GM21529 (cell line): ENCODE measurements around the gene QSOX2.
"Not testable (repeated sequence)": the region's sequence is repeated elsewhere in the genome, so short reads cannot be mapped to it uniquely, and the experiment has no call there.

Source experiments
- ATAC-seq: cut with Tn5 transposase; IDR thresholded peaks from one replicate; pipeline ENCODE4 v1.9.1; 2021; ENCODE audit not compliant: unreplicated experiment

QSOX2 gene

DNA sequence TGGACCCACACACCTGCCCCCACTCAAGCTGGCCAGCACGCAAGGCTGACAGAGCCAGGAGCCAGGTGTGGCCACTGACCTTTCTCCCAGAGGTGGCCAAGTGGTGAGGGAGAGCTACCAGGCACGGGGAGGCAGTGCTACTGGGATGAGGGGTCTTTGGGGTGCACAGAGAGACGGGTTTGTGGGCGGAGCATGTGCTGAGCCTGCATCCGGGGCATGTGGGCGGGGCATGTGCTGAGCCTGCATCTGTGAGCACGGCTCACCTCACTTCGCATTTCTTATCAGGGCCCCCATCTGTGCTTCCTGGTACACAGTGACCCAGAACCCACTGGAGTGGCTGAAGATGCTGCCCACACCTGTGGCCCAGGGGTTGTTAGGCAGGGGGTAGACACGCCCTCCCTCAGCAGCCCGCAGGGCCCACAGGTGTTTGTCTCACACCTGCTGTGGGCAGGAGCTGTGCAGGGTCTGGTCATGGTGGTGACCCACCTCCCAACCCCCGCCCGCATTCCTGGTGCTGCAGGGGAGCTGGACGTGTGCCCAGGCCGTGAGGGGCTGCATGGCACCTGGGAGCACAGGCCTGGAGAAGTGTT, 36.8 kb upstream of the QSOX2 start:
- no peak for ATAC-seq

- no peak for ATAC-seq
These were observed 36.0 kb upstream of the QSOX2 start for GRCh38 chr9:136281421-136282271.

- ATAC-seq, result no peak
These were observed 35.1 kb upstream of the QSOX2 start for GRCh38 chr9:136280535-136281315.

DNA sequence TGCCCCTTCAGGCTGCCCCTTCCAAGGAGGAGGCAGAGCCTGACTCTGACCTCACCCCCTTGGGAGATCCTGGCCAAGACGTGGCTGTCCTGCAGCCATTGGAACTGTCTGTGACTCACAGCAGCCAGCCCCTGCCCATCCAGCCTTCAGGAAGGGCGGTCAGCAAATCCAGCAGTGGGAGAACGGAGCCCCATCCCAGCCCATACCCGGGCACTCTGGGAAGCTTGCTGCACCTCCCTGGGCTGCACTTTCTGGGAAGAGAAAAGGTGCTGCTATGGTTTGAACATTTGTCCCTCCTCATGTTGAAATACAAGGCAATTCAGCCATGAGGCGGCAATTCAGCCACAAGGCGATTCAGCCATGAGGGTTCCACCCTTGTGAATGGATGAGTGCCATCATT, 33.9 kb upstream of the QSOX2 start:
- ATAC-seq, result no peak

DNA sequence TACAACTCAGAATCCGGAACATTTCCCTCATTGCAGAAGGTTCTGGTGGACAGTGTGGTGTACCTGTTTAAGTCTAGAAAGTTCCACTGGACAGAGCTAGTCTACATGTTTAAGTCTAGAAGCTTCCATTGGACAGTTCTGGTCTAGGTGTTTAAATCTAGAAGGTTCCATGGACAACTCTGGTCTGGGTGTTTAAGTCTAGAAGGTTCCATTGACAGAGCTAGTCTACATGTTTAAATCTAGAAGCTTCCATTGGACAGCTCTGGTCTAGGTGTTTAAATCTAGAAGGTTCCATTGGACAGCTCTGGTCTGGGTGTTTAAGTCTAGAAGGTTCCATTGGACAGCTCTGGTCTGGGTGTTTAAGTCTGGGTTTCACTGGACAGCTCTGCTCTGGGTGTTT, 33.3 kb upstream of the QSOX2 start:
- no peak for ATAC-seq

DNA sequence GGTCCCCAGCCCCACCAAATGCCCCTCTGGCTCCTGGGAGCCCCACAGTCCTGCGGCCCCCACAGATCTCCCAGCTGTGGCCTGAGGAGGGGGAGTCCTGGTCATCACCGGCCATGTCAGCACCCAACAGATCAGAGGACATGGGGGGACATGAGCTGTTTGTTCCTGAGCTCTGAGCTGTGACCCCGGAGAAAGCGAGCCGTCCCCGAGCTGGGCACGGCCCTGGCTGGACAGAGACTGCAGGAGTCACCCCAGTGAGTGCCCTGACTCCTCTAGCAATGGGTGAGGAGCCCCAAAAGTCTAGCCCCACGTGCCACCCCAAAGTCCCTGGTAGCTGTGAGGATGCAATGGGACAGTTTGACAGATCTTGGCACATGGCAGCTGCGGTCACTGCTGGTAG, 32.6 kb upstream of the QSOX2 start:
- no peak for ATAC-seq

DNA sequence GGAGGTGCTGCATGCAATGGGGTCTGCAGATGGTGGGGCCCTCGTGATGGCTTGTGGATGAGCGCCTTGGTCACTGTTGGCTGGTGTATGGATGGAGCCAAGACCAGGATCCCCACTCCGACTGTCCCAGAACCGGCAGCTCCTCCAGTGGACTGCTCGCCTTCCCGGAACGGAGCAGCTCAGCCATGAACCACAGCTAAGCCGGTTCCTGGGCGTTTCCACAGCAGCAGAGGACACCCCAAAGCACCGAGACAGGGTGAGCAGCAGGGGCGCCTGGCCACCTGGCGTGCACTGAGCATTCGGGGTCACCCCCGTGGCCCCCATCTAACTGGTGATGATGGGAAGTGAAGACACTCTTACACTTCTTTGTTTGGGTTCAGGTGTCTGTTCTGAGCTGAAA, 32.1 kb upstream of the QSOX2 start:
- ATAC-seq, result no peak

DNA sequence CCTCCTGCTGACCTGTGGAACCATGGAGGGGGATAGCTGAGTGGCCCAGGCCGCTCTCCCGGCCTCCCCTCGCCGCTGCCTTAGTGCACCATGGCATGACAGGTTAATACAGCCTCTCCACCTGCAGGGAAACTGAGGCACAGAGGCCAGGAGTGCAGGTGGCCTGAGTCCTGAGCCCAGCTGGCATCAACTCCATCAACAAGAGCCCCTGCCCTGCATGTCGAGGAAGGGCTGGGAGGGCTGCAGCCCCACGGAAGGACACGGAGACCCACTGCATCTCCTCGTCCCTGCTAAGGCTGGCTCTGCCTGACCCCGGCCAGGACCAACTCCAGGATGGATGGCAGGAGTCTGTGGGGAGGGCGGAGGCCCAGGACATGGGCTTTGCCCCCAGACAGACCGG, 31.1 kb upstream of the QSOX2 start:
- no peak for ATAC-seq

DNA sequence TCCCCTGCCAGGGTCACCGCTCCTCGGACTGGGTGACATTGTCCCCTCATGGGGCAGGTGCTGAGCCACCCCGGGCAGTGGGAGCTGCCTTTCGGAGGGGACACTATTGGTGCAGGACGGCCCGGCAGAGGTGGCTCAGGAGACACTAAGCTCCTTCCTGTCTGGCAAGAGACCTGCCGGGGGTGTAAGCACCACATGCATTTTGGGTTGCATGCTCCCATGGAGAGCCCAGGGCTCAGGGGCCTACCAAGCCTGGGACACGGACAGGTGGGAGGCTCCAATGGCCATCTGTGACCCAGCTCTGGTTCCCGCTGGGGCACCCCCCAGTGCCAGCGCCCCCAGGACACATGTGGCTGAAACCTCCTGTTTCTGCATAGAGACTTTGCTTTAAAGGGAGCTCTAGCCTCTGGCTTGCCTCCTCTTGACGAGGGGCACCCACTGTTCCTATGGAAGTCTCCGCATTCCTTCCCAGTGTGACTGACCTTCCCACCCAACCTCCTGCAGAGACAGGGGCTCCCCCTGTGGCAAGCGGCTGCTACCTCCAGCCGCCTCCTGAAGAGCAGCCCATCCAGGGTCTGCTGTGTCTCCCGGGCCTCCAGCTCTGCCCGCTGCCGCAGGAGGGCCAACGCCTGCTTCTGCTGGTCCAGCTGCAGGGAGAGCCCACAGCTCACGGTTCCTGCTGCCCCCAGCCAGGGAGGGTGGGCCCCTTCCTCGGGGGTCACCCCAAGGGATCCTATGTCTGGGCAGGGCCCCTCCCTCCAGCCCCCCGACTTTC, 30.2 kb upstream of the QSOX2 start:
- ATAC-seq, result no peak

GRCh38 chr9:136274786-136275654, 29.4 kb upstream of the QSOX2 start:
- ATAC-seq, result no peak

- no peak for ATAC-seq
These were observed 28.5 kb upstream of the QSOX2 start for GRCh38 chr9:136273921-136274785.

DNA sequence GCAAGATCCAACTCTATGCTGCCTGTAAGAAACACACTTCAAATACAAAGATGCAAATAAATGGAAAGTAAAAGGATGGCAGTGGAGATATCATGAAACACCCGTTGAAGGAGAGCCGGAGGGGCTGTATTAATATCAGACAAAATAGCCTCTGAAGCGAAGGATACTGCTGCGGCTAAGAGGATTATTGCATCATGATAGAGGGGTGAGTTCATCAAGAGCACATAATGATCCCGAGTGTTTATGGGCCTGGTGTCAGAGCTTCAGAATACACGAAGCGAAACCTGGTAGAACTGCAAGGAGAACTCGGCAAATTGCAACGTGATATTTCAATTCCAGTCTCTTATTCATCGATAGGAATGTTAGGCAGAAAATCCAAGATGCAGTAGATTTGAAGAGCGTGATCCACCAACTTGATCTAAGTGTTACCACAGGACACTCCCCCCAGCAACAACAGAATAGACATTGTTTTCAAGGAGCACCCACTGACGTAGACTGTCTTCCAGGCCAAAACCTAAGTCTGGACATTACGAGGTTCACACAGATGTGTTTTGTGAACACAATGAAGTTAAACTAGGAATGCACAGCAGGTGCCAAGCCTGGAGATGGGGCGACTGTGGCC, 27.7 kb upstream of the QSOX2 start:
- ATAC-seq, result no peak

- no peak for ATAC-seq
These were observed 24.6 kb upstream of the QSOX2 start for GRCh38 chr9:136270173-136270705.

GRCh38 chr9:136268735-136269134, 23.1 kb upstream of the QSOX2 start:
- ATAC-seq, result no peak

DNA sequence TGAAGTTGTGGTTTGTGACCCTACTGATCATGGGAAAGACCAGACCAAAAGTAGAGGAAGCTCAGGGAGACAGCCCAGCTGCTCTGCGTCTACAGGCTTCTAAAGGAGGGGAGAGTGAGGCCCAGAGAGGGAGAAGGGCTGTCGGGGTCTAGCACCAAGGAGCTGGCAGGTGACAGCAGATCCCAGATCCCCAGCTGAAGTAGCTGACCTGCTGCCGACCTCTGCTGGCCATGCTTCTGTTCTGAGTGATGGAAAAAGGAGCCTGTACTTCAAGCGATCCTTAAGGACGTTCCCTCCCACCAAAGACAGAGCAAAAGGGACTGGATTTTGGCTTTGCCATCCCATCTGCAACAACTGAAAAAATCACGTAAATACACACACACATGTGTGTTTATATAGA, 22.7 kb upstream of the QSOX2 start:
- no peak for ATAC-seq

DNA sequence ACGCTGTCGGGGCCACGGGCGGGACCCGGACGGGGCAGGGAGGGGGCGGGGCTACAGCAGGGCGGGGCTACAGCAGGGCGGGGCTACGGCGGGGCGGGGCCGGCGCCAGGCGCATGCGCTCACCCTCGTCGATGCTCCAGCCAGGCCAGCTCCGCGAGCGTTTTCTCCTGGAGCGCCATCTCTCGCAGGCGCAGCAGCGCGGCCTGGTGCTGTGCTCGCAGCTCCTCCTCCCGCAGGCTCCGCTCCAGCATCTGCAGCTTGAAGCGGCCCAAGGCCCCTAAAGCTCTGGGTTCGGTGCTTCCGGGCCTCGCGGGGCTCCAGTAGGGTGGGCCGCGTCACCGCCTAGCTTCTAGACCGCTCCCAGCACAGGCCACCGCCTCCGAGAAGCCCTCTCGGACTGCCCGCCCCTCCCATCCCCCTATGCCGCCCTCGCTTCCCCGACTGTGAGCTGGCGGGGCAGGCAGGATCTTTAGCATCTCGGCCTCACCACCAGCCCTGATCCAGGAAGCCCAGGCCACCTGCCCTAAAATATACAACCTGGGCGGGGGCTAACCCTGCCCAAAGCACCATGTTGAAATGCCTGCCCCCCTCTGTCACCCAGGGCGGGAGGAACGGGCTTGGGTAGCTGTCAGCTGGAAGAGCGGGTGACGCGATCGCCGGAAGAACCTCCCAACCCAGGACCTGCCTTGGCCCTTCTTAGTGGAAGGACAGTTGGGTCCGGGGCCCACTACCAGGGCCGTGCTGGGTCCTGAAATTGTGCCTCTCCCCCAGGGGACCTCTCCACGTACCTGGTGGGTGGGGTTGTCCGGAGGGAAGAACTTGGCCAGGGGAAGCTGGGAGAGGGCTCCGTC, 21.9 kb upstream of the QSOX2 start:
- peak; percentile 68 for ATAC-seq

DNA sequence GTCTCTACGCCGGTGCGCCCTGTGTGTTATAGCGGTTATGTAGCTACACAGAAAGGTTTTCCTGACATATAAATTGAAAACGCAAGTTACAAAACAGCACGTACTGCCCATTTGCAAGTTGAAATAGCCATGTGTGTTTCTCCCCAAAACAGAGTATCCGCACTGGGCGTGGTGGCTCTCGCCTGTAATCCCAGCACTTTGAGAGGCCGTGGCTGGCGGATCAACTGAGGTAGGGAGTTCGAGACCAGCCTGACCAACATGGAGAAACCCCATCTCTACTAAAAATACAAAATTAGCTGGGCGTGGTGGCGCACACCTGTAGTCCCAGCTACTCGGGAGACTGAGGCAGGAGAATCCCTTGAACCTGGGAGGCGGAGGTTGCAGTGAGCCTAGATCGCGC, 21.0 kb upstream of the QSOX2 start:
- not testable (repeated sequence) for ATAC-seq
